KMS-11 (cell line): ENCODE data around the gene ARHGAP22.

Experiments
- H2AFZ ChIP-seq: fragments of 200-600 bp; sonication (generic); 2 replicates; pipeline ENCODE4 v1.6.1; 2016; ENCODE audit warnings: antibody characterized with exemption, mixed run types, low read depth
- H3K27ac ChIP-seq: fragments of 200-600 bp; sonication (generic); 2 replicates; pipeline ENCODE4 v1.6.1; 2016; ENCODE audit warnings: mild to moderate bottlenecking, mixed run types
- H3K27me3 ChIP-seq: fragments of 200-600 bp; sonication (generic); 2 replicates; pipeline ENCODE4 v1.6.1; 2017; ENCODE audit warnings: mild to moderate bottlenecking, low read depth, mixed run types, moderate library complexity; ENCODE audit not compliant: insufficient read depth
- H3K36me3 ChIP-seq: fragments of 200-600 bp; sonication (generic); 2 replicates; pipeline ENCODE4 v1.6.1; 2017; ENCODE audit warnings: mild to moderate bottlenecking, mixed run types; ENCODE audit not compliant: insufficient read depth
- H3K4me1 ChIP-seq: fragments of 200-600 bp; sonication (generic); 2 replicates; pipeline ENCODE4 v1.6.1; 2016; ENCODE audit warnings: mild to moderate bottlenecking, low read depth, mixed run types; ENCODE audit not compliant: poor library complexity, severe bottlenecking
- H3K4me2 ChIP-seq: fragments of 200-600 bp; sonication (generic); 2 replicates; pipeline ENCODE4 v1.7.0; 2016; ENCODE audit warnings: mild to moderate bottlenecking, mixed run types
- H3K4me3 ChIP-seq: fragments of 200-600 bp; sonication (generic); IDR thresholded peaks from 2 replicates; pipeline ENCODE4 v1.6.1; 2017; ENCODE audit warnings: low read depth, low read length, mixed read lengths; ENCODE audit not compliant: insufficient read depth
- H3K79me2 ChIP-seq: fragments of 200-600 bp; sonication (generic); 2 replicates; pipeline ENCODE4 v1.6.1; 2016; ENCODE audit warnings: low read depth, mixed run types; ENCODE audit not compliant: insufficient read depth
- H3K9ac ChIP-seq: fragments of 200-600 bp; sonication (generic); 2 replicates; pipeline ENCODE4 v1.6.1; 2016; ENCODE audit warnings: mild to moderate bottlenecking, mixed run types
- H4K20me1 ChIP-seq: fragments of 200-600 bp; sonication (generic); 2 replicates; pipeline ENCODE4 v1.6.1; 2016; ENCODE audit warnings: mild to moderate bottlenecking, mixed run types; ENCODE audit not compliant: insufficient read depth
- TF ChIP-seq, protein P1 (sequence below): fragments of 200-600 bp; sonication (generic); conservative IDR thresholded peaks from 2 replicates; pipeline ENCODE4 v1.6.1; 2017; ENCODE audit warnings: low read depth, mild to moderate bottlenecking, antibody characterized with exemption, low read length, moderate library complexity, mixed read lengths

ARHGAP22 gene

DNA sequence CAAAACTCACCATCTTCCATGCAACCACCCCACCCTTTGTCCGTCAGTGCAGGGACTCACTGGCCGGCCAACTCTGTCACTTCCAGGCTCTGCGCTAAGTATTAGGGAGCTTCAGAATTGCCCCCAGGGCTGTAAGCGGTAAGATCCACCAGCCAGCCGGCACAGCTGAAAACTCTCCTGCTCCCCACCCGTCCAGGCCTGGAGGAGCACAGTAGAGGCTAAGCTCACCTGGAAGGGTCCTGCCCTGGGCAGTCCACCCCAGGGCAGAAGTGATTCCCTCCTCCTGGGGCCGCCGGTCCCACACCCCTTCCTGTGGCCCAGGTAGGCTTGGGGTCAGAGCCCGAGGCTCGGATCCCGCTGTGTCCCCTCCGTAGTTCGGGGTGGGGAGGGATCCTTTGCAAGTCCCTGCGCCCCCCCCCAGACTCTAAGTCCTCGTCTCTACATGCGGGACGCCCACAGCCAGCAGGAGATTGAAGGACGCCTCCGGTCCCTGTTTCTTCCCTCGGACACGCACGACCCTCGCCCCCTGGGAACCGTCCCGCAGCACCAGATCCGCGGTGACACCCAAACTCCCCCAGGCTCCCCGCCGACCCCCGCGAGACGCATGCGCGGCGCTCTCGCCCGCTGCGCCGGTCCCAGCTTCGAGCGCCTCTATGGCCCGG, 138.9 kb downstream of the ARHGAP22 start:
- Histone ChIP-seq H3K79me2 (no peaks in the 10 kb centered on the region), H3K27ac (no peak overlapping the region), H3K36me3 (no peaks in the 10 kb centered on the region), H3K4me3 (no peak overlapping the region), H2AFZ (no peak overlapping the region), H3K9ac (no peak overlapping the region), H3K4me2 (no peak overlapping the region), H4K20me1 (no peaks in the 10 kb centered on the region), H3K27me3 (no peaks in the 10 kb centered on the region), H3K4me1 (no peaks in the 10 kb centered on the region)
- TF ChIP-seq, protein P1, sequence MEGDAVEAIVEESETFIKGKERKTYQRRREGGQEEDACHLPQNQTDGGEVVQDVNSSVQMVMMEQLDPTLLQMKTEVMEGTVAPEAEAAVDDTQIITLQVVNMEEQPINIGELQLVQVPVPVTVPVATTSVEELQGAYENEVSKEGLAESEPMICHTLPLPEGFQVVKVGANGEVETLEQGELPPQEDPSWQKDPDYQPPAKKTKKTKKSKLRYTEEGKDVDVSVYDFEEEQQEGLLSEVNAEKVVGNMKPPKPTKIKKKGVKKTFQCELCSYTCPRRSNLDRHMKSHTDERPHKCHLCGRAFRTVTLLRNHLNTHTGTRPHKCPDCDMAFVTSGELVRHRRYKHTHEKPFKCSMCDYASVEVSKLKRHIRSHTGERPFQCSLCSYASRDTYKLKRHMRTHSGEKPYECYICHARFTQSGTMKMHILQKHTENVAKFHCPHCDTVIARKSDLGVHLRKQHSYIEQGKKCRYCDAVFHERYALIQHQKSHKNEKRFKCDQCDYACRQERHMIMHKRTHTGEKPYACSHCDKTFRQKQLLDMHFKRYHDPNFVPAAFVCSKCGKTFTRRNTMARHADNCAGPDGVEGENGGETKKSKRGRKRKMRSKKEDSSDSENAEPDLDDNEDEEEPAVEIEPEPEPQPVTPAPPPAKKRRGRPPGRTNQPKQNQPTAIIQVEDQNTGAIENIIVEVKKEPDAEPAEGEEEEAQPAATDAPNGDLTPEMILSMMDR: no peak

DNA sequence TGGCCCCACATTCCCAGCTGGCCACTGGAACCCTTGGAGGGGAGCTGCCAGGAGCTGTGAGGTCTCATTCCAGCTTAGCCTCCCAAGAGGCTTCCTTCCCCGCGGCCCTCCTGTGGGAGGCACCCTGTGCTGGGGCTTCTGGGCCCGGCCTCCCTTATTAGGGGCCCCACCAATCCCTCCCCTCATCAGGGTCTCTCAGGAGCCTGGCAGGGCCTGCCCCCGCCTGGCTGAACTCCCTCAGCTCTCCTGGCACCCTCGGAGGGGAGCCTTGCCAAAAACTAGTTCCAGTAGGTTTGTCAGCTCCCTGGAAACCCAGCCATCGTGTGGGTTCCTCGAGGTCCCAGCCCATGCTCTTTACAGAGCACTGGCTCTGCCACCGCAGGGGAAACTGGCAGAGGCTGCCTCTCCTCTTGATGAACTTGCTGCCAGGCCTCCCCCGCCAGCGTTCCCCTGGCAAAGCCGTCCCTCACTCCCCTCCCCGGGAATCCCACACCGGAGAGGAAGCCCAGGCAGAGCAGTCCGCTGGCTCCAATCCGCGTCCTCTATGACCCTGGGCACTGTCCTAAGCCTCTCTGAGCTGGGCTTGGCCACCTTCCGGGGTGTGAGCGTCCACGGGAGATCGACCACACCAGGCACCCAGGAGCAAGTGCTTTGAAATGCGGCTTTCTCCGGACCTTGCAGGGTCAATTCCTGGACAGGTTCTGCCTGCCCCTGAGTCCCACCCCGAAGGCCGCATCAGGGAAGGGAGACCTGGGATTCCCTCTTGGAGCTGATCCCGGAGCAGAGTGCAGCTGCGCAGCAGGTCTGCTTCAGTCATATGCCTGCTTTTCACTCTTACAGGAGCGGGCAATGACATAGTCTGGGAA, 139.8 kb downstream of the ARHGAP22 start:
- H3K27ac ChIP-seq: no peak overlapping the region
- no peak overlapping the region for H3K4me3 ChIP-seq
- H4K20me1 ChIP-seq: no peaks in the 10 kb centered on the region
- H3K4me2 ChIP-seq: no peak overlapping the region
- no peak overlapping the region for H2AFZ ChIP-seq
- no peaks in the 10 kb centered on the region for H3K4me1 ChIP-seq
- no peaks in the 10 kb centered on the region for H3K27me3 ChIP-seq
- H3K9ac ChIP-seq: no peak overlapping the region
- H3K36me3 ChIP-seq: no peaks in the 10 kb centered on the region
- TF ChIP-seq, protein P1: no peak
- no peaks in the 10 kb centered on the region for H3K79me2 ChIP-seq

DNA sequence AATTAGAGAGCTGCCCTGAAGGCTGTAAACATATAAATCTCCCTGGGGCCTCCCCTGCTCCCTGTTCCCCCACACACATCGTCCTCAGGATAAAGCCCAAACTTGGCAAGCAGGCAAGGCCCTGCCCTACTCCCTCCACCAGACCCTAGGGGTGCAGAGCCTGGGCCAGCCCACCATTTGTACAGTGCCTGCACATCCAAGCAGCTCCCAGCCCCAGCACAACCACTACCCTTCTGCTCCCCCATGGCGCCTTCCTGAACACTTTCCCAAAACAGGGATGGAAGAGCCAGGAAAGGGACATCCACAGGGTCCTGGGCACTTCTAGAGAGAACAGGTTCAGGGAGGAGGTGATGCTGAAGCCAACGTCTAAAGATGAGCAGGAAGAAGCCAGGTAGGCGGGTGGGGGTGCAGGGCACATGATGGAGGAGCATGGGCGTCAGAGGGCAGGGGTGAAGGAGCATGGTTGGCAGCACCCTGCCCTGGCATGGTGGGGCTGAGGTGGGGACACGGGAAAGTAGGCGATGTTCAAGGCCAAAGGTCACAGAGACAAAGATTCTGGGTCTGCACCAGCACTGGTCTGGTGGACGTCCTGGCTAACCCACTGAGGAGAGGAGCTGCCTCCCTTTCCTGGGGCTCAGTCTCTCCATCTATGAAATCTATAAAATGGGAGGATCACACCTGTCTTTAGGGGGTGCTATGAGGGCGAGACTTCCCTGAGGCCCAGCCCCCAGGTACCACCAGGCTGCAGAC, 140.6 kb downstream of the ARHGAP22 start:
- H3K4me3 ChIP-seq: no peak overlapping the region
- H3K79me2 ChIP-seq: no peaks in the 10 kb centered on the region

More for the DNA sequence above, 140.6 kb downstream of the ARHGAP22 start:
- Histone ChIP-seq H3K4me2 (no peak overlapping the region), H3K4me1 (no peaks in the 10 kb centered on the region), H3K27ac (no peak overlapping the region), H4K20me1 (no peaks in the 10 kb centered on the region), H3K36me3 (no peaks in the 10 kb centered on the region), H2AFZ (no peak overlapping the region), H3K27me3 (no peaks in the 10 kb centered on the region), H3K9ac (no peak overlapping the region)
- TF ChIP-seq, protein P1: no peak
